ENCODE data around the gene P2RY10.

- TF ChIP-seq CTCF (conservative IDR thresholded peaks at IDR 0.05; ENCODE audit: low read depth, low read length): no peak
- no peak for TF ChIP-seq EZH2 (IDR thresholded peaks at IDR 0.05; ENCODE audit: borderline replicate concordance, low read depth, low read length, poor library complexity, severe bottlenecking)
Measured at GRCh38 chrX:78945186-78945912, at the start of gene P2RY10.

Data from A673 (cell line).